Thyroid gland (tissue), 4 donors: ENCODE measurements around the gene WFIKKN1. TPM values are rescaled to one million over a fixed set of nuclear protein-coding genes. Genes with fewer than 3 reads are reported as not detected.

ENCODE experiments used
- DNase-seq, 2 donors: peaks; one replicate each; pipeline ENCODE4 v3.0.0-alpha.2; 2019
- H3K27ac ChIP-seq, 3 donors: fragments of 200-600 bp; sonication (generic); 1 replicate in 2 of 3; 2 replicates in 1 of 3; pipeline ENCODE4 v1.5.1; 2016 to 2019; ENCODE audit warnings: mild to moderate bottlenecking in 1 of 3, moderate library complexity in 1 of 3
- H3K27me3 ChIP-seq: fragments of 200-600 bp; sonication (generic); one replicate; pipeline ENCODE4 v1.5.1; 2019
- H3K36me3 ChIP-seq, 2 donors: fragments of 200-600 bp; sonication (generic); one replicate each; pipeline ENCODE4 v1.5.1; 2016 to 2019
- H3K4me1 ChIP-seq, 2 donors: fragments of 200-600 bp; sonication (generic); one replicate each; pipeline ENCODE4 v1.5.1; 2017 to 2019
- H3K4me3 ChIP-seq, 3 donors: fragments of 200-600 bp; sonication (generic); replicated peaks in 1 of 3; 1 replicate in 2 of 3; 2 replicates in 1 of 3; pipeline ENCODE4 v1.5.1; 2016; ENCODE audit warnings: mild to moderate bottlenecking in 1 of 3
- H3K9me3 ChIP-seq: fragments of 200-600 bp; sonication (generic); one replicate; pipeline ENCODE4 v1.5.1; 2017
- CTCF ChIP-seq, 6 experiments: fragments of 200-600 bp in 3 of 6; fragments of 450-650 bp in 3 of 6; sonication (generic) in 3 of 6; IDR thresholded peaks; one replicate each; pipeline ENCODE4 v1.5.1; 2016 to 2019; ENCODE audit warnings: antibody characterized with exemption in 6 of 6, mild to moderate bottlenecking in 2 of 6, inconsistent platforms in 1 of 6, moderate library complexity in 1 of 6
- POLR2A ChIP-seq, 2 donors: fragments of 450-650 bp; IDR thresholded peaks; one replicate each; pipeline ENCODE4 v1.6.1; 2017; ENCODE audit warnings: antibody characterized with exemption in 2 of 2, mild to moderate bottlenecking in 2 of 2, moderate library complexity in 1 of 2
- WGBS, 2 donors: methylation state at CpG; one replicate each; pipeline ENCODE4 v1.1.5; 2017; 5-methylcytosine and 5-hydroxymethylcytosine counted together
- intact Hi-C: fragments of 100-400 bp; cut with DNase I; formaldehyde crosslinking; loops from one replicate; pipeline ENCODE4 v1.15.1; 2023
- total RNA-seq, 4 donors: library from RNA; depleted of rRNA; stranded (reverse); fragments of >200 nt; gene quantifications; one replicate each; pipeline ENCODE4 v1.2.3, GENCODE V29; 2016

The WFIKKN1 gene
- total RNA-seq, 4 donors from 2014 or later: 0.13 to 1.8 (median 0.77) TPM

- no peak for TF ChIP-seq CTCF (IDR thresholded peaks at IDR 0.05)
- TF ChIP-seq POLR2A (IDR thresholded peaks at IDR 0.05): no peak
- DNase-seq: no peak
- Histone ChIP-seq H3K27me3 (no peaks in the 10 kb centered on the region), H3K9me3 (no peaks in the 10 kb centered on the region), H3K27ac (no peak overlapping the region), H3K4me3 (no peak overlapping the region), H3K4me1 (peaks cover 25 to 26% of the 10 kb centered on the region in 2 donors), H3K36me3 (peaks cover 0 to 8% of the 10 kb centered on the region in 2 donors)
- 94% methylated on average over 21 of the region's 22 CpGs; no CpG with 5 or more reads in 1 of the 2 donors for WGBS, 2 donors
- intact Hi-C loops: no loop called here
These were observed 21.1 kb downstream of the WFIKKN1 start for GRCh38 chr16:651844-652243.

GRCh38 chr16:652454-653305 is 21.9 kb downstream of the WFIKKN1 start:
- peaks cover 0 to 8% of the 10 kb centered on the region in 2 donors for H3K36me3 ChIP-seq
- H3K27ac ChIP-seq: no peak overlapping the region
- no peaks in the 10 kb centered on the region for H3K27me3 ChIP-seq
- no peaks in the 10 kb centered on the region for H3K9me3 ChIP-seq
- peaks cover 16 to 17% of the 10 kb centered on the region in 2 donors for H3K4me1 ChIP-seq
- TF ChIP-seq POLR2A (IDR thresholded peaks at IDR 0.05): no peak
- TF ChIP-seq CTCF (IDR thresholded peaks at IDR 0.05): no peak
- H3K4me3 ChIP-seq: no peak overlapping the region
- intact Hi-C loops: no loop called here
- 90 to 97% methylated on average over 14 to 24 of the region's 28 CpGs for WGBS, 2 donors
- no peak for DNase-seq

GRCh38 chr16:654034-654433 is 23.2 kb downstream of the WFIKKN1 start:
- TF ChIP-seq POLR2A (IDR thresholded peaks at IDR 0.05) (no peak), CTCF (IDR thresholded peaks at IDR 0.05) (no peak)

GRCh38 chr16:657487-657886 is 26.7 kb downstream of the WFIKKN1 start:
- Histone ChIP-seq H3K27me3 (no peaks in the 10 kb centered on the region), H3K36me3 (peaks cover 0 to 2% of the 10 kb centered on the region in 2 donors), H3K4me1 (peaks cover 5 to 12% of the 10 kb centered on the region in 2 donors), H3K4me3 (no peak overlapping the region), H3K27ac (no peak overlapping the region), H3K9me3 (no peaks in the 10 kb centered on the region)
- TF ChIP-seq POLR2A (IDR thresholded peaks at IDR 0.05) (no peak), CTCF (IDR thresholded peaks at IDR 0.05) (no peak)
- no peak for DNase-seq
- intact Hi-C loops: no loop called here
- WGBS, 2 donors: 94% methylated on average over 6 of the region's 22 CpGs; no CpG with 5 or more reads in 1 of the 2 donors

More at GRCh38 chr16:654034-654433, 23.2 kb downstream of the WFIKKN1 start:
- Histone ChIP-seq H3K27ac (no peak overlapping the region), H3K27me3 (no peaks in the 10 kb centered on the region), H3K4me3 (no peak overlapping the region), H3K9me3 (no peaks in the 10 kb centered on the region), H3K4me1 (peaks cover 6 to 7% of the 10 kb centered on the region in 2 donors), H3K36me3 (peaks cover 0 to 8% of the 10 kb centered on the region in 2 donors)
- intact Hi-C loops: no loop called here
- no peak for DNase-seq
- 93% methylated on average over 12 of the region's 12 CpGs for WGBS, 2 donors
